HG02588 (cell line): ENCODE measurements around the gene DRICH1.
"Not testable (repeated sequence)": the region's sequence is repeated elsewhere in the genome, so short reads cannot be mapped to it uniquely, and the experiment has no call there.

Source experiments
- ATAC-seq: cut with Tn5 transposase; IDR thresholded peaks from one replicate; pipeline ENCODE4 v1.9.1; 2021; ENCODE audit warnings: mild to moderate bottlenecking, moderate library complexity; ENCODE audit not compliant: unreplicated experiment

The DRICH1 gene, protein sequence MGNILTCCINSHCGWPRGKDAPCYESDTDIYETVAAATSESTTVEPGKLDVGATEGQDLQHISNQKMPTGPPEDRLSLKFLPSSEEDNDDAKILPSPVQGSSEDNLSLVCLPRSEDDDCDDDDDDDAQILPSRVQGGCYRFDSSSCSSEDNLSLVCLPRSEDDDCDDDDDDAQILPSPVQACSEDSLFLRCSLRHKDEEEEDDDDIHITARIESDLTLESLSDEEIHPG

GRCh38 chr22:23632178-23632577 is at the start of gene DRICH1:
Gene DRICH1, minus strand, starts transcription at chr22:23632321. Its CDS starts 298 bp downstream, at chr22:23632023.
- no peak for ATAC-seq

- no peak for ATAC-seq
Observed at GRCh38 chr22:23681026-23681809, 49.1 kb upstream of the DRICH1 start.

DNA sequence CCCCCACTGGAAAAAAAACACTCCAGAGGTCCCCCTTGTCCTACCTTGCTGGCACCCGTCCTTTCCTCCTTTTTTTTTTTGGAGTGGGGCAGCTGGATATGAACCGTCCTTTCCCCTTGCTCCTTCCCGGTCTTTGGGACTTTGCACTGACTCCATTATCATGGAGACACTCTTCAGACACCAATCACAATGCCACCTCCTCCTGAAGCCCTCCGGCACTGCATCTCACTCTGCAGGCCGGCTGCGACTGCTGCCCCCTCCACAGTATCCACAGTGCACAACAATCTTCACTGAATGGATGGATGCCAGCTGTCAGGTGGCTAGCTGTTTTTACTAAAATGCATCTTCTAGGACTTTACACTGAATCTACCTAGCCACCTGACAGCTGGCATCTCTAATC is 46.0 kb upstream of the DRICH1 start:
- ATAC-seq: no peak

DNA sequence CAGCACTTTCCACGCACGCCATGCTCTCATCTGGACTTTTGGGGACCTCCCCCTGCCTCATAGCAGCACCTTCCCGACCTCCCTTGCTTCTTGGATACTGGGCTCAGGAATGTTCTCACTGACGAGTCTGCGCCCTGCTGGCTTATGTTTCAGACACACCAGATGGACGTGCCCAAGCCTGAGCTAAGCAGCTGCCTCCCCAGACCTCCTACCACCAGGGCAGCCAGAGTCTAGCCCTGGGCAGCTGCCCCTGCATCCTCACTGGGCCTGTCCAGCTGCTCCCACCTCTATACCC is 45.5 kb upstream of the DRICH1 start:
- no peak for ATAC-seq

DNA sequence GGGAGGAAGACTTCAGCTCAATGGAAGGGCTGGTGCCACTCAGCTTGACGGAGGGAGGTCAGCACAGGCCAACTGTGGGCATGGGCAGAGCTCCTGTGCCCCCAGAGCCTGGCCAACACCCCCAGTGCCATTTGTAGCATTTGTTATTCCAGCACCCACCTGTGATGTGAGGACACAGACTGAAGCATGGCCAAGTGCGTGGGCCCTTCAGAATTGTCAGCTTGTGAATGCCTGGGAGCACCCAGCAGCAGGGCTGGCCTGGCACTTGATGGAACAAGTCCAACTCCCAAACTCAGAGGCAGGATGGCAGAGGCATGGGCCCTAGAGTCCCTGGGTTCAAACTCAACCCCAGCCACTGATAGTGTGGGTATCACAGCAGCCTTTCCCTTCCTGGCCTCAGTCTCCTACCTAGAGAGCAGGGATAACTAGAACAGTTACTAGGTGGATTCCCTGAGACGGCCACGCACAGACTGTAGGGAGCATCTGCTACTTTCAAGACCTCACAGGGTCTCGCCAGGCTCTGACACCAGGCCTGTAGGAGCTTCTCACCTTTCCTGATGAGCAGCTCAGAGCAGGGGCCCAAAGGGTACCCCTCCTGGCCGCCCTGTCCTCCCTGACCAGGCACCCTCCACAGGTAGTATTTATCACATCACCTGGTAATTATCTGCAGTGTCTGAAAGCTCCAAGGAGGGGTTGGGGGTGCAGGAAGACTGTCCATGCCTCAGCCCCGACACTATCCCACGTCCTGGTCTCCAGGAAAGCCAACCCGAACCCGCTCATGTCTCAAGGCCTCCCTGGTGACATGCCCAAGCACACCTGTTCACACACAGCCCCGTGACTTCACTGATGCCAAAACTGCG is 45.0 kb upstream of the DRICH1 start:
- not testable (repeated sequence) for ATAC-seq

DNA sequence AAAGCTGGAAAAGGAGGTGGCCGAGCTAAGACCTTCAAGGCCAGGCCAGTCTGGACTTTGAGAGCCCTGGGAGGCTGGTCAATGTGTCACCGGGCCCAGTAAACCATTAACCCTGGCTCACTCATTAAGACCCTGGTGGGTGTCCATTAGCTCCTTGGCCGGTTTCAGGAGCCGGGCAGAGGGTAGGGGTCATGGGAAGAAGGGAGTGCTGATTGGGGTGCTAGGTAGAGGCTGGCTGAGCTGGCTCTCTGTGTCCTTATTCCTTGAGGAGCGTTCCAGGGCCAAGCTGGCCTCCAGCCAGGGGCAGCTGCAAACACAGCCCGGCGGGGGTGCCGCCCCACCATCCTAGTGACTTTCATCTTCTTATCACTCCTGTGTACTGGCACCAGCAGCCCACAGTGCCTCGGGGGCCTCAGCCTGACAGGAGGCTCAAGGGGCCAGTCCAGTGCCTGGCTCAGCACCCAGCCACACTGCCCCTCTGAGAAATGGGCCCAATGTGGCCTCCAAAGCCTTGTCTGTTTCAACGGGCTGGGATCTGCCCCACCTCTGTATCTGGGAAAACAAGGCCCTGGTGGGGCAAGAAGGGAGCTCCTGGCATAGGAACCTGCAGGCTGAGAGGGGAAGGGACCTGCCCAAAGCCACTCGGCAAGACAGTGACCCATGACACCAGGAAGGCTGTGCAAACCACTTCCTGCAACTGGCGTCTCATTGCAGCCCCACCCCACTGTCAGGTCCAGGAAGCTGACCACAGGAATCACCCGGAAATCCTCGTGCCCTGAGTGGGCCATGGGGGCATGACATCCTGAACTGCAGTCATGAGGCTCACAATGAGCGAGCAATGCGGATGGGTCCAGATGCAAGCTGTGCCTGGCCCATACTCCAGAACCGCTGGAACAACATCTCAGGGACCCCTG is 43.6 kb upstream of the DRICH1 start:
- ATAC-seq: no peak

DNA sequence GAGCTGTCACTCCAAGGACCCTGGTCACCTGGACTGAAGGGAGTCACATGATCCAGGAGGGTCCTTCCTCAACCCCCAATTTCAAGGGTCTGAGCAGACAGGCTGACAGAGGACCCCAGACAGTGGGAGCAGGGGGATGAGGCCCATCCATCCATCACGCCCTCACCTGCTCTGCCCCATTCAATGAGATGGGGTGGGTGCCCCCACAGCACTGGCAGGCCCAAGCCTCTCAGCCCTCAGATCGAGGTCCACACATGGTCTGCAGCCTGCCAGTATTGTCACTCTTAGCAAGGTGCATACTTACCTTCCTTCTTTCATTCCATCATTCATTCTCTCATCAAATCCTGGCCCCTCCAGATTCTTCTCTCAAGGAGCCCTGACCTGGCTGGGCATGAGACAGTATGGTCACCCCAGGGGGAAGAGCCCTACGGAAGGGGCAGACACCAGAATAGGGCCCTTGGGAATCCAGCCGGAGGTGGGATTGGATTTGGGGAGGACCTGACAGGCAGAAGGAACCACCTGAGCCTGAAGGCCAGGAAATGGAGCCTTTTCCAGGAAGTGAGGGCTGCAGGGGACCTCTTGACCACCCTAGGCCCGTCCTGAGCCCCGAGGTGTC is 42.9 kb upstream of the DRICH1 start:
- ATAC-seq: not testable (repeated sequence)

DNA sequence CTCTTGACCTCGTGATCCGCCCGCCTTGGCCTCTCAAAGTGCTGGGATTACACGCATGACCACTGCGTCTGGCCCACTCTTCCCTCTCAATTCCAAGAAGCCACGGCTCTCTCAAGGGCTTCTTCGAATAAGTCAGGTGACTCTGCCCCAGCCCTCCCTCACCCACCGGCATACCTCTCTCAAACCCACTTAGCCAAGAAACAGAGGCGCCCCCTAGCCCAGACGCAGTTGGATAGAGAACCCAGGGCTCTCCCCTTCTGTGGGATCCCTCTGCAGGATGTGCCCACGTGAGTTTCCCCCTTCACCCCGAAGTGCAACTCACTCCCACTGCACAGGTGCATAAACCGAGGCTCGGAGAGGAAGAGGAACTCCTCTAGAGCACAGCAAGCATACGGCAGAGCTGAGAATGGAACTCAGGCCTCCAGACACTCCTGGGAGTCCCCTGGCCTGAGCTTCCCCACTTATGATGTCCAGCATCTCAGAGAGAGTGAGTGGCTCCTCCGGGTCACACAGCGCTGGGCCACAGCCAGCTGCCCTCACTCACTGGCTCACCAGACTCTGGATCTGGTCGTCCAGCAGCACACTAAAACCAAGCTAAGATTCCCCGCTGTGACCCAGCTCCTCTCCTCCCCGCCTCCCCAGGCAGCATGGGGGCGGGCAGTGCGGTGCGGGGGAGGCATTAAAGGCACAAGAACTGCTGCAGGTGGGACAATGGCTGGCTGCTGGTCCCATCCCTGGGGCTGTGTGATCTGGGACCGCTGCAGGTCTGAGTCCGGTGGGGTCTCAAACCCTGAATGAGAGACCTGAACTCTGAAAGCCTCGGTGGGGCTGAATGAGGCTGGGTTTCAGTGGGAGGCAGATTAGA is 41.9 kb upstream of the DRICH1 start:
- no peak for ATAC-seq

GRCh38 chr22:23673050-23673620 is 41.0 kb upstream of the DRICH1 start:
- no peak for ATAC-seq

GRCh38 chr22:23672307-23673049 is 40.4 kb upstream of the DRICH1 start:
- not testable (repeated sequence) for ATAC-seq

DNA sequence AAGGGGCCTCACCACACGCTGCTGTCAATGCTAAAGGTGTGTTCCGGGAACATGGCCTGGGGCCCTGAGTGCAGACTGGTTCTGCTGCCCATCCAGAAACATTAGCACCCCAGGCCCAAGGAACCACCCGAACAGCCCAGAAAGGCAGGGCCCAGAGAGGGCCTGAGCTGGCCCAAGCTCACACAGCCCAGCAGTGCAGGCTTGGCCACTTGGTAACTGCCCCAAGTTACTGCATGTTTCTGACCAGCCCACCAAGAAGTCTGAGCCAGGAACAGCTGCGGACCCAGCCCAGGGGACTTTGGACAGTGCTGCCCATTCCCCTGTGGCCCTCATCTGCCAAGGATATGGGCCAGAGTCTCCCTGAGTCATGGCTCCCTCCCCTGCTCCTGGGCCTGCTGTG is 39.3 kb upstream of the DRICH1 start:
- ATAC-seq: not testable (repeated sequence)

- ATAC-seq: no peak
Observed at GRCh38 chr22:23670378-23671295, 38.5 kb upstream of the DRICH1 start.

GRCh38 chr22:23660381-23660780 is 28.3 kb upstream of the DRICH1 start:
- ATAC-seq: not testable (repeated sequence)

DNA sequence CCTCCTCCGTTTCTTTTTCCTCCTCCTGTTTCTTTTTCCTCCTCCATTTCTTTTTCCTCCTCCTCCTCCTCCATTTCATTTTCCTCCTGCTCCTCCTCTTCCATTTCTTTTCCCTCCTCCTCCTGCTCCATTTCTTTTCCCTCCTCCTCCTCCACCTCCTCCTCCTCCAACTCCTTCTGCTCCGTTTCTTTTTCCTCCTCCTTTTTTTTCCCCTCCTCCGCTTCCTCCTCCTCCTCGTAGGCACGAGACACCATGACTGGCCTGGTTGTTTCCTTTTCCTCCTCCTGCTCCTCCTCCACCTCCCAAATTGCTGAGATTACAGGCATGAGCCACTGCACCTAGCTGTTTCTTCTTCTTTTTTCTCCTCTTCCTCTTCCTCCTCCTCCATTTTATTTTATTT is 25.6 kb upstream of the DRICH1 start:
- ATAC-seq: no peak

GRCh38 chr22:23655891-23656475 is 23.9 kb upstream of the DRICH1 start:
- no peak for ATAC-seq

DNA sequence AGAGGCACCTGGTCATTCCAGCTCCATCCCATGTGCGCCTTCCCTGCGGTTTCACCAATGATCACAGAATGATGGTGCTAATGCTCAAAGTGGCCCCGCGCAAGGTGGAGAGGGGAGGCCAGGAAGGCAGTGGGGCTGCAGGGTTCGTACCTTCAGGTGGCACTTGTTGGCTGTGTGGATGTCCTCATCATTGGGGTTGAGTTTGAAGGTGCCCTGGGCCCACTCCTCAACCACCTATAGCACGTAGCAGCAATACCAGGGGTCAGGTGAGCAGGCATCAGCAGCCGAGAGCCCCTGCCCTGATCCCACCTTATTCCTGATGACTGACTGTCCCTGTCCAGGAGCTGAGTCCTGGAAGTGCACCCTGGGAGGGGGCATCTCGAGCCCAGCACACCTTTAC is 20.6 kb upstream of the DRICH1 start:
- no peak for ATAC-seq

DNA sequence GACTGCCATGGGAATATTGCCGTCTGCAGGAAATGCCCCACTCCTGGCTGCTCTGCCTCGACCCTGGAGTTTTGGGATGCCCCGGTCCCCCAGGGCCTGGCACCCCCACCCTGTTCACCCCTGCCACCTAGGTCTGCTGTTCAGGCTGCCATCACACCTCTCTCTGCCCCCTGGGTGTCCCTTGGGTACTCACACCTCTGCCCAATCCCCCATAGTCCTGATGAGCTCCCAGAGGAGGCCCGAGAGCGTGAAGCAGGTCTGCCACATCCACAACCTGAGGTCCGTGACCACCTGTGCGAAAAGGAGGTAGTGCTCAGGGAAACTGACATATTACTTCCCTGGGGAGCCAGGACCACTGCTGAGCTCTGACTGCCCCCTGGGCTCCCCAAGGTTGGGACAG is 20.2 kb upstream of the DRICH1 start:
- no peak for ATAC-seq
